ENCODE results near the gene ZBTB32. TPM values are rescaled to one million over a fixed set of nuclear protein-coding genes. Genes with fewer than 3 reads are reported as not detected.
A peak's percentile ranks its signal among the peaks of the same experiment; 100 is the strongest.

Gene ZBTB32
- total RNA-seq, 1 donor from 2014 or later = not detected

DNA sequence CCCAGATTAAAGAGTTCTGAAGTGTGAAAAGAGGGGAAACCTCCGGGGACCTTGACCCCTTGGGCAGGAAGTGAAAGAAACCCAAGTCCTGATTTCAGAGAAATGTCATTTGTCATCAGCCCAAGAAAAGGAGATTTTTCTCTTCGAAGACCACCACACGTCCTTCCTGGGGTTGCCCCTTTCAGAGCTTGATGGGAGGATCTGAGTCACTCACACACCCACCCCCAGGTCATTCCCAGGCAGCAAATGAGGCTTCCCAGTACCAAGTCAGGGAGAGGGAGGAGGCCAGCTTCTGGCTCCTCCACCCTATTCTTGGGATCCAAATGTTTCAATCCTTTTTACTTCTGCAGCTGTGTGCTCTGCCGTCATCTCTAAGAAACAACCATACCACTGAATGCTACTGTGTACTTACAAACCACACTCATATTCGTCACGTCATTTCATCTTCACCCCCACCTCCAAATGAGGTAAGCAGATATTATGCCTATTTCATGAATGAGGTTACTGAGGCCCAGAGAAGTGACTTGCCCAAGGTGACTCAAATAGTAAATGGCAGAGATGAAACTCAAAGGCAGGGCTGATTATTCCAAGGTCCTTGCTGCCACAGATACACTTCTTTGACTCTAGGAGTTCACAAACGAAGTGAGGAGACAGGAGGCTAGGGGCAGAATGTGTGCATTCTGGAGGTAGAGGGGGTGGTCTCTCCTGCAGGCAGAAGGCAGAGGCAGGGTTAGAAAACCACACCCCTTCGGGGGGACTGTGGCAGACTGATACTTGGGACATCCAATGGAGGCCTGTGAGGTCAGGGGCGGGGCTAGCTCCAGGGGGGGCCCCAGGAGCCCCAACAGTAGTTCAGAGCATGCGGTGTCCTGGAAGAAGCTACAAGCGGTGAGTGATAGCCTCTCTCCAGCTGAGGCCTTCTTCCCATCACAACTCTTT, 8.5 kb downstream of the ZBTB32 start:
- Mint-ChIP-seq H3K27me3 (no peaks in the 10 kb centered on the region), H3K4me3 (no peak overlapping the region), H3K9me3 (no peaks in the 10 kb centered on the region), H3K4me1 (ENCODE audit: unreplicated experiment) (peaks cover 9% of the 10 kb centered on the region), H3K36me3 (no peaks in the 10 kb centered on the region), H3K27ac (no peak overlapping the region)
- TF ChIP-seq, protein P1, sequence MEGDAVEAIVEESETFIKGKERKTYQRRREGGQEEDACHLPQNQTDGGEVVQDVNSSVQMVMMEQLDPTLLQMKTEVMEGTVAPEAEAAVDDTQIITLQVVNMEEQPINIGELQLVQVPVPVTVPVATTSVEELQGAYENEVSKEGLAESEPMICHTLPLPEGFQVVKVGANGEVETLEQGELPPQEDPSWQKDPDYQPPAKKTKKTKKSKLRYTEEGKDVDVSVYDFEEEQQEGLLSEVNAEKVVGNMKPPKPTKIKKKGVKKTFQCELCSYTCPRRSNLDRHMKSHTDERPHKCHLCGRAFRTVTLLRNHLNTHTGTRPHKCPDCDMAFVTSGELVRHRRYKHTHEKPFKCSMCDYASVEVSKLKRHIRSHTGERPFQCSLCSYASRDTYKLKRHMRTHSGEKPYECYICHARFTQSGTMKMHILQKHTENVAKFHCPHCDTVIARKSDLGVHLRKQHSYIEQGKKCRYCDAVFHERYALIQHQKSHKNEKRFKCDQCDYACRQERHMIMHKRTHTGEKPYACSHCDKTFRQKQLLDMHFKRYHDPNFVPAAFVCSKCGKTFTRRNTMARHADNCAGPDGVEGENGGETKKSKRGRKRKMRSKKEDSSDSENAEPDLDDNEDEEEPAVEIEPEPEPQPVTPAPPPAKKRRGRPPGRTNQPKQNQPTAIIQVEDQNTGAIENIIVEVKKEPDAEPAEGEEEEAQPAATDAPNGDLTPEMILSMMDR (conservative IDR thresholded peaks at IDR 0.05) = no peak
- DNase-seq (ENCODE audit: extremely low spot score, unreplicated experiment) = no peak

DNA sequence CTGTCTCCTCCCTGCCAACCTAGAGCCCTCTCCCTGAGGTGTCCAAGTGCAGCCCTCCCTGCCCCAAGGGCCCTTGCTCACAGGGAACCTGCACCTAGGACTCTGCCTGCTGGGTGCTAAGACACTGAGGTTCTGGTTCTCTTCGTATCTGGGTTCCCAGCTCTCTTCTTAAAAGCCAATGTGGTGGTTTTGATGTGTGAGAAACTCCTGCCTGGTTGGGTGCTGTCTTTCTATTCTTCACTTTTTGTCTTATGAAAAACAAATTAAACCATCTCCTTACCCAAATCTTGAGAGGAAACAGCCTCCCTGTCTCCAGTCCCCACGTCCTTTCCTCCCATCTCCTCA, 9.1 kb downstream of the ZBTB32 start:
- no peak overlapping the region for H3K4me3 Mint-ChIP-seq
- no peak overlapping the region for H3K27ac Mint-ChIP-seq
- H3K9me3 Mint-ChIP-seq = no peaks in the 10 kb centered on the region
- H3K36me3 Mint-ChIP-seq = no peaks in the 10 kb centered on the region
- TF ChIP-seq, protein P1 (conservative IDR thresholded peaks at IDR 0.05) = no peak
- H3K4me1 Mint-ChIP-seq (ENCODE audit: unreplicated experiment) = peaks cover 9% of the 10 kb centered on the region
- H3K27me3 Mint-ChIP-seq = no peaks in the 10 kb centered on the region
- no peak for DNase-seq (ENCODE audit: extremely low spot score, unreplicated experiment)

DNA sequence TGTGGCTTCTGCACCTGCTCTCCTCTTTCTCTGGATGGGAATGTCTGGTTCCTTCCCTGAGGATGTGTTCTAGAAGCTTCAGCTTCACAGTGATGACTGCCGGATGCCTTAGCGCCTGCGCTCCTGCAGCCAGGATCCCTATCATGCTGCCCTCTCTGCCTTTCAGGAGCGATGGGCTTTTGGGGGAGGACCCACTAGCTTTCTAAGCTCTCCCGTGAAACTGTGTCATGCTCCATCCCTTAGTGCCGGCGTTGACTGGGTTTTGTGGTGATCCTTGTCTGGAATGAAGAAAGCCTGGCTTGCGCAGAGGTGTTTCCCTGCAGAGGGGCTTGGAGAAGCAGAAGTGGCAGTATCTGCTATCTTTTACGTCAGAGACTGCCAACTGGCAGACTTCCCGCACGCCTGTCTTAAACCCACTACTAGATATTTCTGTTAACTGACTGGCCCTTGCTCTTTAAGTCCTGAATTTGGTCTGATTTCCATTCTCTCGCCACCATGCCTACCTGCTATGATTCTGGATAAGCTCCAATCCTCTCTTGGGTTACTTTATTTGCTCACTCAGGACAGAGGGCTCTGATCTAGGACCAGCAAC, 9.6 kb downstream of the ZBTB32 start:
- peaks cover 9% of the 10 kb centered on the region for H3K4me1 Mint-ChIP-seq (ENCODE audit: unreplicated experiment)

DNA sequence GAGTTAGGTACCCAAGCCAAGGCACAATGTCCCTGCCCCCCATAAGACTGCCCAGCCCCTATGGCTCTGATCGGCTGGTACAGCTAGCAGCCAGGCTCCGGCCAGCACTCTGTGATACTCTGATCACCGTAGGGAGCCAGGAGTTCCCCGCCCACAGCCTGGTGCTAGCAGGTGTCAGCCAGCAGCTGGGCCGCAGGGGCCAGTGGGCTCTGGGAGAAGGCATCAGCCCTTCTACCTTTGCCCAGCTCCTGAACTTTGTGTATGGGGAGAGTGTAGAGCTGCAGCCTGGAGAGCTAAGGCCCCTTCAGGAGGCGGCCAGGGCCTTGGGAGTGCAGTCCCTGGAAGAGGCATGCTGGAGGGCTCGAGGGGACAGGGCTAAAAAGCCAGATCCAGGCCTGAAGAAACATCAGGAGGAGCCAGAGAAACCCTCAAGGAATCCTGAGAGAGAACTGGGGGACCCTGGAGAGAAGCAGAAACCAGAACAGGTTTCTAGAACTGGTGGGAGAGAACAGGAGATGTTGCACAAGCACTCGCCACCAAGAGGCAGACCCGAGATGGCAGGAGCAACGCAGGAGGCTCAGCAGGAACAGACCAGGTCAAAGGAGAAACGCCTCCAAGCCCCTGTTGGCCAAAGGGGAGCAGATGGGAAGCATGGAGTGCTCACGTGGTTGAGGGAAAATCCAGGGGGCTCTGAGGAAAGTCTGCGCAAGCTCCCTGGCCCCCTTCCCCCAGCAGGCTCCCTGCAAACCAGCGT, 10.4 kb downstream of the ZBTB32 start:
- Mint-ChIP-seq H3K27ac (peak overlapping the region; percentile 23), H3K36me3 (no peaks in the 10 kb centered on the region), H3K9me3 (no peaks in the 10 kb centered on the region), H3K4me3 (peak overlapping the region; percentile 76), H3K4me1 (ENCODE audit: unreplicated experiment) (peaks cover 13% of the 10 kb centered on the region), H3K27me3 (no peaks in the 10 kb centered on the region)
- no peak for DNase-seq (ENCODE audit: extremely low spot score, unreplicated experiment)
- TF ChIP-seq, protein P1 (conservative IDR thresholded peaks at IDR 0.05) = peak; percentile 28

More for the DNA sequence above, 9.6 kb downstream of the ZBTB32 start:
- no peaks in the 10 kb centered on the region for H3K36me3 Mint-ChIP-seq
- no peak overlapping the region for H3K4me3 Mint-ChIP-seq
- no peaks in the 10 kb centered on the region for H3K9me3 Mint-ChIP-seq
- no peaks in the 10 kb centered on the region for H3K27me3 Mint-ChIP-seq
- TF ChIP-seq, protein P1 (conservative IDR thresholded peaks at IDR 0.05) = no peak
- H3K27ac Mint-ChIP-seq = no peak overlapping the region
- DNase-seq (ENCODE audit: extremely low spot score, unreplicated experiment) = no peak

DNA sequence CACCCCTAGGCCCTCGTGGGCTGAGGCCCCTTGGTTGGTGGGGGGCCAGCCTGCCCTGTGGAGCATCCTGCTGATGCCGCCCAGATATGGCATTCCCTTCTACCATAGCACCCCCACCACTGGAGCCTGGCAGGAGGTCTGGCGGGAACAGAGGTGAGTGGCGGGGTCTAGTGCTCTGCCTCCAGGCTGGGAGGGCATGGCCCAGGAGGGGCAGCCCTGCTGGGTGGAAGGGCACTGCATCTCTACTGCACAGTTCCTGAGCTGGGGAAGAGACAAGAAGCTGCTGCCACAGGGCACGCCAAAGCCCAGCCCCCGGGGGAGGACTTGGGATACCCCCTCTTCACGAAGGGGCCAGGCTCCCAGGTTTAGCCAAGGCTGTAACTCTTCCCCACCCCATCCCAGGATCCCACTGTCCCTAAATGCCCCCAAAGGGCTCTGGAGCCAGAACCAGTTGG, 11.0 kb downstream of the ZBTB32 start:
- DNase-seq (ENCODE audit: extremely low spot score, unreplicated experiment) = no peak
- Mint-ChIP-seq H3K27ac (no peak overlapping the region), H3K9me3 (no peaks in the 10 kb centered on the region), H3K36me3 (no peaks in the 10 kb centered on the region), H3K27me3 (no peaks in the 10 kb centered on the region), H3K4me3 (peak overlapping the region; percentile 93), H3K4me1 (ENCODE audit: unreplicated experiment) (peaks cover 13% of the 10 kb centered on the region)
- TF ChIP-seq, protein P1 (conservative IDR thresholded peaks at IDR 0.05) = no peak
